OCI-LY3 (cell line): ENCODE measurements around the gene RNF144A.

Experiments
- H2AFZ ChIP-seq: fragments of 200-600, 300-600 bp; shearing (Covaris generic); 2 replicates; pipeline ENCODE4 v1.6.0; 2014; ENCODE audit warnings: antibody characterized with exemption, low read depth, low read length
- H3K27ac ChIP-seq: fragments of 200-600, 300-600 bp; sonication (generic); 2 replicates; pipeline ENCODE4 v1.5.1; 2014; ENCODE audit warnings: mild to moderate bottlenecking, low read length, moderate library complexity, mixed read lengths
- H3K27me3 ChIP-seq: fragments of 200-600, 300-600 bp; sonication (generic); 2 replicates; pipeline ENCODE4 v1.6.1; 2014; ENCODE audit warnings: low read depth, low read length, mixed read lengths
- H3K36me3 ChIP-seq: fragments of 200-600, 300-600 bp; sonication (generic); replicated peaks from 2 replicates; pipeline ENCODE3; 2014; ENCODE audit warnings: low read depth, low read length, mixed read lengths
- H3K4me1 ChIP-seq: fragments of 300-600, 200-600 bp; sonication (generic); 2 replicates; pipeline ENCODE4 v1.6.1; 2014; ENCODE audit warnings: low read length, mixed read lengths
- H3K4me2 ChIP-seq: fragments of 200-600, 300-600 bp; sonication (generic); 2 replicates; pipeline ENCODE4 v1.6.1; 2014; ENCODE audit warnings: low read length, mixed read lengths
- H3K4me3 ChIP-seq: fragments of 300-600, 200-600 bp; sonication (generic); 2 replicates; pipeline ENCODE4 v1.5.1; 2014; ENCODE audit warnings: antibody characterized with exemption, mild to moderate bottlenecking, low read length, moderate library complexity
- H3K79me2 ChIP-seq: fragments of 300-600, 200-600 bp; shearing (Covaris generic); 2 replicates; pipeline ENCODE4 v1.6.1; 2014; ENCODE audit warnings: mild to moderate bottlenecking, low read length, mixed read lengths
- H3K9ac ChIP-seq: fragments of 300-600, 200-600 bp; shearing (Covaris generic); 2 replicates; pipeline ENCODE4 v1.6.0; 2014; ENCODE audit warnings: mild to moderate bottlenecking, low read length, moderate library complexity
- H3K9me3 ChIP-seq: fragments of 200-600, 300-600 bp; shearing (Covaris generic); 2 replicates; pipeline ENCODE4 v1.6.1; 2014; ENCODE audit warnings: low read length, mixed read lengths; ENCODE audit not compliant: insufficient read depth
- H4K20me1 ChIP-seq: fragments of 200-600, 300-600 bp; sonication (generic); 2 replicates; pipeline ENCODE4 v1.6.1; 2016; ENCODE audit warnings: low read length, mixed read lengths; ENCODE audit not compliant: insufficient read depth
- CTCF ChIP-seq: fragments of 200-600, 300-600 bp; sonication (generic); IDR thresholded peaks from 2 replicates; pipeline ENCODE4 v1.5.1; 2014; ENCODE audit warnings: antibody characterized with exemption, low read length, low read depth
- EZH2phosphoT487 ChIP-seq: fragments of 200-600 bp; shearing (Covaris generic); IDR thresholded peaks from 2 replicates; pipeline ENCODE4 v1.6.1; 2018; ENCODE audit warnings: antibody characterized with exemption, mixed run types, low read depth

RNF144A gene

GRCh38 chr2:6929196-6929819, 12.1 kb downstream of the RNF144A start:
- no peak overlapping the region for H3K4me2 ChIP-seq
- H3K4me3 ChIP-seq, result no peak overlapping the region
- H3K4me1 ChIP-seq, result no peaks in the 10 kb centered on the region
- no peaks in the 10 kb centered on the region for H3K36me3 ChIP-seq
- H3K9ac ChIP-seq, result no peak overlapping the region
- no peak overlapping the region for H3K27ac ChIP-seq
- H2AFZ ChIP-seq, result no peak overlapping the region
- TF ChIP-seq CTCF, result no peak
- TF ChIP-seq EZH2phosphoT487, result no peak
- H3K79me2 ChIP-seq, result no peaks in the 10 kb centered on the region
- H3K27me3 ChIP-seq, result no peaks in the 10 kb centered on the region
- no peaks in the 10 kb centered on the region for H4K20me1 ChIP-seq
- no peaks in the 10 kb centered on the region for H3K9me3 ChIP-seq

- H3K36me3 ChIP-seq, result no peaks in the 10 kb centered on the region
- no peak overlapping the region for H3K27ac ChIP-seq
- H3K79me2 ChIP-seq, result no peaks in the 10 kb centered on the region
- no peaks in the 10 kb centered on the region for H3K27me3 ChIP-seq
- no peaks in the 10 kb centered on the region for H3K9me3 ChIP-seq
- no peak overlapping the region for H3K9ac ChIP-seq
- H4K20me1 ChIP-seq, result no peaks in the 10 kb centered on the region
- no peak overlapping the region for H2AFZ ChIP-seq
- peaks cover 2% of the 10 kb centered on the region; the same call in 1 of the 2 replicates for H3K4me1 ChIP-seq
- TF ChIP-seq EZH2phosphoT487 (no peak), CTCF (no peak)
- H3K4me2 ChIP-seq, result no peak overlapping the region
- H3K4me3 ChIP-seq, result no peak overlapping the region
Observed at GRCh38 chr2:6930923-6931647, 13.9 kb downstream of the RNF144A start.

- Histone ChIP-seq H3K36me3 (no peaks in the 10 kb centered on the region), H4K20me1 (no peaks in the 10 kb centered on the region), H3K79me2 (no peaks in the 10 kb centered on the region), H3K4me3 (no peak overlapping the region), H2AFZ (no peak overlapping the region), H3K27ac (no peak overlapping the region), H3K27me3 (no peaks in the 10 kb centered on the region), H3K4me2 (no peak overlapping the region), H3K9me3 (no peaks in the 10 kb centered on the region), H3K9ac (no peak overlapping the region), H3K4me1 (peaks cover 2% of the 10 kb centered on the region; the same call in 1 of the 2 replicates)
- TF ChIP-seq CTCF (no peak), EZH2phosphoT487 (no peak)
Observed at GRCh38 chr2:6931753-6932152, 14.5 kb downstream of the RNF144A start.

- H3K9me3 ChIP-seq, result no peaks in the 10 kb centered on the region
- H4K20me1 ChIP-seq, result no peaks in the 10 kb centered on the region
- peaks cover 2% of the 10 kb centered on the region; the same call in 1 of the 2 replicates for H3K4me1 ChIP-seq
- H3K4me3 ChIP-seq, result no peak overlapping the region
- TF ChIP-seq EZH2phosphoT487 (no peak), CTCF (no peak)
- no peak overlapping the region for H3K27ac ChIP-seq
- no peaks in the 10 kb centered on the region for H3K27me3 ChIP-seq
- no peak overlapping the region for H3K9ac ChIP-seq
- H3K4me2 ChIP-seq, result no peak overlapping the region
- no peak overlapping the region for H2AFZ ChIP-seq
- no peaks in the 10 kb centered on the region for H3K36me3 ChIP-seq
- H3K79me2 ChIP-seq, result no peaks in the 10 kb centered on the region
Observed at GRCh38 chr2:6932206-6932605, 15.0 kb downstream of the RNF144A start.
